SIG-M5 treated with dmso at 0.1 percent for 504 hours (cell line): ENCODE data around the gene RAB6C.
"Not testable (repeated sequence)": the region's sequence is repeated elsewhere in the genome, so short reads cannot be mapped to it uniquely, and the experiment has no call there.

Experiments used
- DNase-seq: peaks from one replicate; lab custom pipeline; 2025; ENCODE audit not compliant: unreplicated experiment; lab: John Stamatoyannopoulos, UW

The RAB6C gene

GRCh38 chr2:129979629-129980155 lies at the start of gene RAB6C:
RAB6C (plus strand) TSS chr2:129979666; CDS start chr2:129980116, 450 bp downstream.
- peak; percentile 1 for DNase-seq

GRCh38 chr2:129930451-129930850 lies 49.0 kb upstream of the RAB6C start:
- DNase-seq = no peak

GRCh38 chr2:129933387-129933786 lies 46.1 kb upstream of the RAB6C start:
- not testable (repeated sequence) for DNase-seq

GRCh38 chr2:129934044-129934822 lies 45.2 kb upstream of the RAB6C start:
- no peak for DNase-seq

- DNase-seq = no peak
These were observed 44.3 kb upstream of the RAB6C start for GRCh38 chr2:129935118-129935517.

- DNase-seq = peak; percentile 3
These were observed 43.0 kb upstream of the RAB6C start for GRCh38 chr2:129936334-129936934.

- DNase-seq = not testable (repeated sequence)
These were observed 40.5 kb upstream of the RAB6C start for GRCh38 chr2:129938850-129939471.

- DNase-seq = not testable (repeated sequence)
These were observed 36.0 kb upstream of the RAB6C start for GRCh38 chr2:129943456-129943855.

GRCh38 chr2:129945557-129945956 lies 33.9 kb upstream of the RAB6C start:
- no peak for DNase-seq

GRCh38 chr2:129947712-129948111 lies 31.8 kb upstream of the RAB6C start:
- DNase-seq = not testable (repeated sequence)

GRCh38 chr2:129956171-129956570 lies 23.3 kb upstream of the RAB6C start:
- not testable (repeated sequence) for DNase-seq

- DNase-seq = peak; percentile 5
These were observed 21.6 kb upstream of the RAB6C start for GRCh38 chr2:129957891-129958290.

GRCh38 chr2:129958736-129959135 lies 20.7 kb upstream of the RAB6C start:
- DNase-seq = not testable (repeated sequence)

GRCh38 chr2:129968605-129969004 lies 10.9 kb upstream of the RAB6C start:
- not testable (repeated sequence) for DNase-seq

GRCh38 chr2:129975016-129975774 lies 4.3 kb upstream of the RAB6C start:
- no peak for DNase-seq

- not testable (repeated sequence) for DNase-seq
These were observed 2.5 kb upstream of the RAB6C start for GRCh38 chr2:129976969-129977368.

- no peak for DNase-seq
These were observed 1.5 kb upstream of the RAB6C start for GRCh38 chr2:129977986-129978385.

- DNase-seq = peak; percentile 69
These were observed 780 bp downstream of the RAB6C start for GRCh38 chr2:129980246-129980645.

GRCh38 chr2:129981689-129982088 lies 2.2 kb downstream of the RAB6C start:
- not testable (repeated sequence) for DNase-seq

- DNase-seq = no peak
These were observed 5.0 kb downstream of the RAB6C start for GRCh38 chr2:129984426-129984825.

GRCh38 chr2:129992415-129993006 lies 13.0 kb downstream of the RAB6C start:
- DNase-seq = not testable (repeated sequence)
